HFFc6 (cell line): ENCODE data around the gene STAT4. TPM values are rescaled to one million over a fixed set of nuclear protein-coding genes. Genes with fewer than 3 reads are reported as not detected.

Source experiments
- DNase-seq: peaks from one replicate; pipeline ENCODE4 v3.0.0-alpha.2; 2018
- H3K27ac Mint-ChIP-seq: 2 replicates; pipeline ENCODE4 v1.8.0; 2020; ENCODE audit warnings: mild to moderate bottlenecking, mixed read lengths
- H3K27me3 Mint-ChIP-seq: 2 replicates; pipeline ENCODE4 v1.8.0; 2021; ENCODE audit warnings: mild to moderate bottlenecking, moderate library complexity, mixed read lengths; ENCODE audit not compliant: insufficient read depth
- H3K36me3 Mint-ChIP-seq: 2 replicates; pipeline ENCODE4 v1.8.0; 2021; ENCODE audit warnings: low read depth, mixed read lengths
- H3K4me1 Mint-ChIP-seq: 2 replicates; pipeline ENCODE4 v1.8.0; 2020; ENCODE audit warnings: low read depth, mixed read lengths
- H3K4me3 Mint-ChIP-seq: 2 replicates; pipeline ENCODE4 v1.8.0; 2020; ENCODE audit warnings: mild to moderate bottlenecking, moderate library complexity, mixed read lengths
- H3K9me3 Mint-ChIP-seq: 2 replicates; pipeline ENCODE4 v1.8.0; 2020; ENCODE audit warnings: mild to moderate bottlenecking, mixed read lengths
- total RNA-seq, 6 experiments: library from RNA; stranded (reverse); fragmentation: NEBNext Ultra II Directional; extraction: Animal tissue kit (Norgen Biotek cat#: 25700); gene quantifications; 2 replicates in 1 of 6; 3 replicates in 5 of 6; pipeline ENCODE4 v1.2.3, GENCODE V29; 2021
- TF ChIP-seq, protein P1 (sequence below): fragments of 200-600 bp; sonication (generic); IDR thresholded peaks from 2 replicates; pipeline ENCODE4 v1.5.0; 2021; ENCODE audit warnings: antibody characterized with exemption, mild to moderate bottlenecking

The STAT4 gene
- total RNA-seq, 6 experiments from 2014 or later, result 0.31 to 1.1 (median 0.47) TPM

GRCh38 chr2:191083540-191083939 is 67.3 kb downstream of the STAT4 start:
- Mint-ChIP-seq H3K4me3 (no peak overlapping the region), H3K4me1 (no peaks in the 10 kb centered on the region), H3K9me3 (no peaks in the 10 kb centered on the region), H3K27ac (no peak overlapping the region), H3K27me3 (peaks cover 8% of the 10 kb centered on the region), H3K36me3 (no peaks in the 10 kb centered on the region)
- DNase-seq, result no peak
- TF ChIP-seq, protein P1, sequence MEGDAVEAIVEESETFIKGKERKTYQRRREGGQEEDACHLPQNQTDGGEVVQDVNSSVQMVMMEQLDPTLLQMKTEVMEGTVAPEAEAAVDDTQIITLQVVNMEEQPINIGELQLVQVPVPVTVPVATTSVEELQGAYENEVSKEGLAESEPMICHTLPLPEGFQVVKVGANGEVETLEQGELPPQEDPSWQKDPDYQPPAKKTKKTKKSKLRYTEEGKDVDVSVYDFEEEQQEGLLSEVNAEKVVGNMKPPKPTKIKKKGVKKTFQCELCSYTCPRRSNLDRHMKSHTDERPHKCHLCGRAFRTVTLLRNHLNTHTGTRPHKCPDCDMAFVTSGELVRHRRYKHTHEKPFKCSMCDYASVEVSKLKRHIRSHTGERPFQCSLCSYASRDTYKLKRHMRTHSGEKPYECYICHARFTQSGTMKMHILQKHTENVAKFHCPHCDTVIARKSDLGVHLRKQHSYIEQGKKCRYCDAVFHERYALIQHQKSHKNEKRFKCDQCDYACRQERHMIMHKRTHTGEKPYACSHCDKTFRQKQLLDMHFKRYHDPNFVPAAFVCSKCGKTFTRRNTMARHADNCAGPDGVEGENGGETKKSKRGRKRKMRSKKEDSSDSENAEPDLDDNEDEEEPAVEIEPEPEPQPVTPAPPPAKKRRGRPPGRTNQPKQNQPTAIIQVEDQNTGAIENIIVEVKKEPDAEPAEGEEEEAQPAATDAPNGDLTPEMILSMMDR, result no peak

DNA sequence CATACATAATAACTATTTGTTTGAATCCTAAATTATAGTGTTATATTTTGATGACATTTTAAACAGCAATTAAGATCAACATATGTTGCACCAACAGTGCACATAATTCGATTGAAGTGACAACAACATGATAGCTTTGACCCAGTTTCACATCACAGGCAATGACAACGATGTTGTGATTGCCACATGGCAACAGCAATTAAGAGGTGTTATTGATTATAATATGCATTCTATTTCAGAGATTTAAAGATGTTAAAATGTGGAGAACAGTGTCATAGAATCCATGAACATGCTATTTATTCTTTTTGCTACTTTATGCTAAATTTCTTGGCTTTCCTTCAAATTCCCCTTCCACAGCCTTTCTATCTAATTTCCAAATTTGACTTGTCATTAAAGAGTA is 68.5 kb downstream of the STAT4 start:
- no peak for DNase-seq
- H3K27ac Mint-ChIP-seq, result no peak overlapping the region
- peaks cover 5% of the 10 kb centered on the region for H3K27me3 Mint-ChIP-seq
- no peaks in the 10 kb centered on the region for H3K36me3 Mint-ChIP-seq
- H3K9me3 Mint-ChIP-seq, result no peaks in the 10 kb centered on the region
- H3K4me3 Mint-ChIP-seq, result no peak overlapping the region
- no peaks in the 10 kb centered on the region for H3K4me1 Mint-ChIP-seq
- TF ChIP-seq, protein P1, result no peak

DNA sequence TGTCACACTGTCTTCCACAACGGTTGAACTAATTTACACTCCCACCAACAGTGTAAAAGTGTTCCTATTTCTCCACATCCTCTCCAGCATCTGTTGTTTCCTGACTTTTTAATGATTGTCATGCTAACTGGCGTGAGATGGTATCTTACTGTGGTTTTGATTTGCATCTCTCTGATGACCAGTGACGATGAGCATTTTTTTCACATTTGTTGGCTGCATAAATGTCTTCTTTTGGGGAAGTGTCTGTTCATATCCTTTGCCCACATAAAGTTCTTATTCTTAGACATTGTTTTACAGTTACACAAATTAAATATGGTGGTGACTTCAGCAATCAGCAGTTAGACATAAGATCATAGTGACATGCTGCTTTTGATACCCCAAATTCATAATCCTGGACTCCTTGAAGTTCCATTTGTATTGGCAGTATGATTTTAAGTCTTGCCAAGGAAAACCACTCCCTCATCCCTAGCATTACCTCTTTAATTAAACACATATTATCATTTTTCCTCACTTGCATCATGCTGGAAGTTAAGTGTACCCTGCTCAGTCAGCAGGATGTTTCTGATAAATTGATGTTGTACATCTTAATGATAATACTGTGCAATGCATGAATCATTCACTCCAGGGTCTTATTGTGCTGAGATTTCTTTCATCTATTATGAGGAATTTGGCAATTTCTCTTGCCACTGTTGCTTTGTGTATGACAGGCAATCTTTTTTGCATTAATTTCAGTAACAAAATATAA is 69.2 kb downstream of the STAT4 start:
- H3K4me1 Mint-ChIP-seq, result no peaks in the 10 kb centered on the region
- H3K27ac Mint-ChIP-seq, result no peak overlapping the region
- H3K27me3 Mint-ChIP-seq, result peaks cover 4% of the 10 kb centered on the region; the same call in 1 of the 2 replicates
- H3K36me3 Mint-ChIP-seq, result no peaks in the 10 kb centered on the region
- no peak for DNase-seq
- TF ChIP-seq, protein P1, result no peak
- no peaks in the 10 kb centered on the region for H3K9me3 Mint-ChIP-seq
- no peak overlapping the region for H3K4me3 Mint-ChIP-seq

DNA sequence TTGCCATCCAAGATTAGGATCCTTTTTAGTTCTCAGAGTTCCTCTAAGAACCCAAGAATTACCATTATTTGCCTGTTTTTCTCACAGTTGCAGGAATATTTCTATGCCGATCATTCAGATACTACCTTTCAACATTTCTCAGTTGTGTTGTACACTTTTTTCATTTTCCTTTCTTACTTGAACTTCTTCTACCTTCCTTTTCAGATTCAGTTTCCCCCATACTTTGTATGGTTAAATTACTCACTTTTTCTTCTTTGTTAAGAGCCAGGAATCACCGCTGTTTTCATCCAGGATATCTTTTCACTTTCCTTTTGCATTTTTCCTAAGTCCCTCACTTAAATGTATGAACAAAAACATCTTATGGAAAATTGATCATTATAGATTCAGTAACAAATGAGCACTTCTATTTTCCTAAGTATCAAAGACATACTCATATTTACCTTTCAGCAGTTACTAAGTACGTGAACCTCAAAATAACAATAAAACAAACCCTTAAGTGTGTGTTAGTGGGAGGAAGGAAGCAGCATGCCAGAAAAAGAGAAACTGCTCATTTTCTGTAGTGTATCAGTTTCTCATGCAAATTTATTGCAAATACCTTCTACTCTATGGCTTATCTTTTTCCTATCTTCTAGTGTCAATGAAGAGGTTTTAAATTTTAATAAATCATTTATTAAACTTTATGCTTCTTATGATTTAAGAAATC is 72.5 kb downstream of the STAT4 start:
- DNase-seq, result no peak
- Mint-ChIP-seq H3K4me3 (peak overlapping the region; percentile 63), H3K27ac (no peak overlapping the region), H3K9me3 (no peaks in the 10 kb centered on the region), H3K36me3 (no peaks in the 10 kb centered on the region), H3K27me3 (peaks cover 4% of the 10 kb centered on the region), H3K4me1 (no peaks in the 10 kb centered on the region)
- TF ChIP-seq, protein P1, result no peak

DNA sequence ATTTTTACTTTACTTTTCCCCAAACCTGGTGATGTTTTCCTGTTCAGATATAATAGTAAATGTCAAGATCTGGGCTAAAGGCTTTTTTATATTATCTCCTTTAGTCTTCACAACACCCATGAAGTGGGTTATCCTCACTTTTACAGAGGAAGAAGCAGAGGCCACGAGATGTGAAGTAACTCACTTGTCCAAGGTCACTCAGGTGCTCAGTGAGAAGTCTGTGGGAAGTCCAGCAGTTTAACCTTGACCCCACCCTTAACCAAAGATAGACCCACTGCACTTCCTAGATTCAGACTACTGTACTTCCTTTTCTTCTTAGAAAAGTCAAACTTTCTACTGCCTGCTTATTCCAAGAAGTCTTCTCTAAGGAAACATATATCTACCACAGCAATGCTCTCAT is 80.5 kb downstream of the STAT4 start:
- no peaks in the 10 kb centered on the region for H3K36me3 Mint-ChIP-seq
- no peak overlapping the region for H3K27ac Mint-ChIP-seq
- no peak for DNase-seq
- no peaks in the 10 kb centered on the region for H3K9me3 Mint-ChIP-seq
- TF ChIP-seq, protein P1, result no peak
- H3K27me3 Mint-ChIP-seq, result peaks cover 7% of the 10 kb centered on the region; the same call in 1 of the 2 replicates
- H3K4me1 Mint-ChIP-seq, result no peaks in the 10 kb centered on the region
- no peak overlapping the region for H3K4me3 Mint-ChIP-seq
